PC-9 (cell line): ENCODE measurements around the gene OSMR. TPM values are rescaled to one million over a fixed set of nuclear protein-coding genes. Genes with fewer than 3 reads are reported as not detected.
"Not testable (repeated sequence)": the region's sequence is repeated elsewhere in the genome, so short reads cannot be mapped to it uniquely, and the experiment has no call there.

Source experiments
- BruUV-seq: library from RNA; stranded (reverse); fragments of 400-500 nt; replicated peaks from 2 replicates; lab custom pipeline; 2021; lab: Mats Ljungman, UMichigan
- CTCF ChIA-PET: fragments of 300-600 bp; sonication (Branson Sonifier 250); formaldehyde crosslinking; loops from one replicate; lab custom pipeline; 2022; ENCODE audit warnings: antibody characterized with exemption; lab: Charles Lee
- POLR2A ChIA-PET: fragments of 300-600 bp; sonication (Branson Sonifier 250); formaldehyde crosslinking; loops from one replicate; lab custom pipeline; 2022; ENCODE audit warnings: antibody characterized with exemption; ENCODE audit not compliant: unreplicated experiment; lab: Charles Lee
- DNase-seq, 2 experiments: peaks; one replicate each; pipeline versions ENCODE4 v3.0.0 to v3.0.0-alpha.2; 2015 to 2022; ENCODE audit warnings: mixed read lengths in 1 of 2
- H2AFZ ChIP-seq: fragments of 200-600 bp; sonication (generic); 2 replicates; pipeline ENCODE4 v1.8.1; 2017; ENCODE audit warnings: antibody characterized with exemption
- H3F3A ChIP-seq: fragments of 200-600 bp; sonication (generic); 2 replicates; pipeline ENCODE4 v1.8.1; 2017; ENCODE audit warnings: antibody characterized with exemption, mild to moderate bottlenecking, low read depth; ENCODE audit not compliant: insufficient read depth
- H3K27ac ChIP-seq: fragments of 200-600 bp; sonication (generic); 2 replicates; pipeline ENCODE4 v1.6.1; 2016; ENCODE audit warnings: mixed run types
- H3K27me3 ChIP-seq: fragments of 200-600 bp; sonication (generic); 2 replicates; pipeline ENCODE4 v1.6.1; 2016; ENCODE audit warnings: low read depth, mixed run types; ENCODE audit not compliant: insufficient read depth
- H3K36me3 ChIP-seq: fragments of 200-600 bp; sonication (generic); 2 replicates; pipeline ENCODE4 v1.6.1; 2016; ENCODE audit warnings: low read depth, mixed run types
- H3K4me1 ChIP-seq: fragments of 200-600 bp; sonication (generic); replicated peaks from 2 replicates; pipeline ENCODE4 v1.6.1; 2016; ENCODE audit warnings: mixed run types; ENCODE audit not compliant: insufficient read depth
- H3K4me2 ChIP-seq: fragments of 200-600 bp; sonication (generic); 2 replicates; pipeline ENCODE4 v1.6.1; 2017; ENCODE audit warnings: mixed run types
- H3K4me3 ChIP-seq: fragments of 200-600 bp; sonication (generic); 2 replicates; pipeline ENCODE4 v1.6.1; 2016; ENCODE audit warnings: mixed run types
- H3K79me2 ChIP-seq: fragments of 200-600 bp; sonication (generic); 2 replicates; pipeline ENCODE4 v1.6.1; 2017; ENCODE audit warnings: low read depth, mixed run types
- H3K9me2 ChIP-seq: fragments of 200-600 bp; sonication (generic); 2 replicates; pipeline ENCODE4 v1.8.1; 2017; ENCODE audit warnings: mild to moderate bottlenecking; ENCODE audit not compliant: insufficient read depth
- H3K9me3 ChIP-seq: fragments of 200-600 bp; sonication (generic); 2 replicates; pipeline ENCODE4 v1.8.1; 2016; ENCODE audit warnings: low read depth; ENCODE audit not compliant: insufficient read depth
- H4K20me1 ChIP-seq: fragments of 200-600 bp; sonication (generic); 2 replicates; pipeline ENCODE4 v1.8.1; 2017; ENCODE audit not compliant: insufficient read depth
- EZH2 ChIP-seq: fragments of 200-600 bp; sonication (generic); IDR thresholded peaks from 2 replicates; pipeline ENCODE4 v1.8.0; 2017; ENCODE audit warnings: antibody characterized with exemption, low read depth
- intact Hi-C: fragments of 100-400 bp; cut with micrococcal nuclease; formaldehyde crosslinking; loops from one replicate; pipeline ENCODE4 v1.10.0; 2022; ENCODE audit not compliant: unreplicated experiment
- total RNA-seq: library from RNA; stranded (reverse); gene quantifications from 2 replicates; pipeline ENCODE4 v1.2.3, GENCODE V29; 2021
- TF ChIP-seq, protein P1 (sequence below): fragments of 200-600 bp; sonication (generic); conservative IDR thresholded peaks from 2 replicates; pipeline ENCODE4 v1.6.1; 2017; ENCODE audit warnings: mixed run types, antibody characterized with exemption, mild to moderate bottlenecking, moderate library complexity

Gene OSMR
- total RNA-seq, 1 experiment from 2014 or later: 65.4 TPM

DNA sequence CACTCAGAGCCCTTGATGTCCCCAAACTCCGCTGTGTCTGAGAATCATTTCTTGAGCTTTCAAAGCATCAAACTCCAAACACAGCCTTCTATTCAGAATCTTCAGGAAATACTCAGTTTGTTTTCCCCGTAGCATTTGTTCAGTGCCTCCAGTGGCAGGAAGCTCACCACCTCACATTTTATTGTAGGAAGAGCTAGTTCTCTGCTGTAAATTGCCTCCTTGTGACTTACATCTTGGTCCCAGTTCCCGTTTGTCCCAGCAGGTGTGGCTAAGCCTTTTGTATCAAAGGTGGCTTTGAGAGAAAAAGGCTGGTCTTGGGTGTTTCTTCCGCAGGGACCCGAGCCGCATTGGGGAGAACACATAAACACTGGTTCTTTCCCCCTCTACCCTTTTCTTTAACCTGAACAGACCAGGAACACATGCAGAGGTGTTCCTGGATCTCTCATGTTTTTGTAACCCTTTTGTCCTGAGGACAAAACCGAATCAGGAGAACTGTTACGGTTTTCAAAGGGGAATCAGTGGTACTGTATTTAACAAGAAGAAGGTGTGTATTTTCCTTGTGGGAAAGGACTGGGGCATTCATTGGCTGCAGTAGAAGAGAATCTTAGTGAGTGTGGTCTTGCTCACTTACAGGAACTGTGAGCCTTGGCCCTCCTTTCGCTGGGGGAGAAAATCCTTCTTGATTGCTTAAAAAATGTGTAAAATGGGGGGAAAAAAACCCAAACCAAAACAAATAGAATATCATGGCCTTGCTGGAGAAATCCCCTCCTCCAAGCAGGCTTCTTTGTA, 1.9 kb downstream of the OSMR start:
- H3K4me2 ChIP-seq: peak overlapping the region; percentile 92
- no peaks in the 10 kb centered on the region for H3K27me3 ChIP-seq
- peak overlapping the region; percentile 79 for H3K4me3 ChIP-seq
- no peaks in the 10 kb centered on the region for H4K20me1 ChIP-seq
- no peak for TF ChIP-seq EZH2
- TF ChIP-seq, protein P1, sequence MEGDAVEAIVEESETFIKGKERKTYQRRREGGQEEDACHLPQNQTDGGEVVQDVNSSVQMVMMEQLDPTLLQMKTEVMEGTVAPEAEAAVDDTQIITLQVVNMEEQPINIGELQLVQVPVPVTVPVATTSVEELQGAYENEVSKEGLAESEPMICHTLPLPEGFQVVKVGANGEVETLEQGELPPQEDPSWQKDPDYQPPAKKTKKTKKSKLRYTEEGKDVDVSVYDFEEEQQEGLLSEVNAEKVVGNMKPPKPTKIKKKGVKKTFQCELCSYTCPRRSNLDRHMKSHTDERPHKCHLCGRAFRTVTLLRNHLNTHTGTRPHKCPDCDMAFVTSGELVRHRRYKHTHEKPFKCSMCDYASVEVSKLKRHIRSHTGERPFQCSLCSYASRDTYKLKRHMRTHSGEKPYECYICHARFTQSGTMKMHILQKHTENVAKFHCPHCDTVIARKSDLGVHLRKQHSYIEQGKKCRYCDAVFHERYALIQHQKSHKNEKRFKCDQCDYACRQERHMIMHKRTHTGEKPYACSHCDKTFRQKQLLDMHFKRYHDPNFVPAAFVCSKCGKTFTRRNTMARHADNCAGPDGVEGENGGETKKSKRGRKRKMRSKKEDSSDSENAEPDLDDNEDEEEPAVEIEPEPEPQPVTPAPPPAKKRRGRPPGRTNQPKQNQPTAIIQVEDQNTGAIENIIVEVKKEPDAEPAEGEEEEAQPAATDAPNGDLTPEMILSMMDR: no peak
- peaks cover 48% of the 10 kb centered on the region for H3K4me1 ChIP-seq
- H3K27ac ChIP-seq: peak overlapping the region; percentile 95
- no TSS peak for BruUV-seq
- ChIA-PET POLR2A (interaction anchor here (0.5 to 0.7 kb wide), 3 partner anchors 12 to 156 kb away, joined by 3 to 6 read pairs (median 3); no protein-coding TSS in a partner anchor), CTCF (interaction anchor here (0.5 to 1.7 kb wide), 4 partner anchors 9 to 38 kb away, joined by 3 to 9 read pairs (median 5); no protein-coding TSS in a partner anchor)
- peaks cover 88% of the 10 kb centered on the region for H3K79me2 ChIP-seq
- H3K36me3 ChIP-seq: peaks cover 35% of the 10 kb centered on the region
- H2AFZ ChIP-seq: no peak overlapping the region
- intact Hi-C loops: loop anchor here (5.0 to 10.0 kb wide), 5 partner anchors 230 to 1537 kb away; no protein-coding TSS in a partner anchor
- H3F3A ChIP-seq: peaks cover 4% of the 10 kb centered on the region; the same call in 1 of the 2 replicates
- no peak for DNase-seq
- no peaks in the 10 kb centered on the region for H3K9me2 ChIP-seq
- peaks cover 15% of the 10 kb centered on the region for H3K9me3 ChIP-seq

DNA sequence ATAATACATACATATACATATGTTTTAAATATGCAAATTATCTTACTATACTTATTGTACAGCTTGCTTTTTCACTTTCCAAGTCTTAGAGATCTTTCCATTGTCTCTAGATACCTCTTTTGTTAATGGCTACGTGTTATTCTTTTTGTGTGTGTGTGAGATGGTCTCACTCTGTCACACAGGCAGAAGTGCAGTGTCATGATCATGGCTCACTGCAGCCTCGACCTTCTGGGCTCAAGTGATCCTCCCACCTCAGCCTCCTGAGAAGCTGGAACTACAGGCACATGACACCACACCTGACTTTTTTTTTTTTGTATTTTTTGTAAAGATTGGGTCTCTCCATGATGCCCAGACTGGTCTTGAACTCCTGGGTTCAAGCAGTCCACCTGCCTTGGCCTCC, 2.8 kb downstream of the OSMR start:
- H4K20me1 ChIP-seq: no peaks in the 10 kb centered on the region
- no peak overlapping the region for H2AFZ ChIP-seq
- H3K27me3 ChIP-seq: no peaks in the 10 kb centered on the region
- TF ChIP-seq, protein P1: no peak
- TF ChIP-seq EZH2: no peak
- H3K79me2 ChIP-seq: peaks cover 93% of the 10 kb centered on the region
- H3K9me2 ChIP-seq: no peaks in the 10 kb centered on the region
- H3K9me3 ChIP-seq: peaks cover 15% of the 10 kb centered on the region
- H3K4me1 ChIP-seq: peaks cover 54% of the 10 kb centered on the region
- peaks cover 13% of the 10 kb centered on the region; the same call in 1 of the 2 replicates for H3F3A ChIP-seq
- intact Hi-C loops: loop anchor here (5.0 to 10.0 kb wide), 5 partner anchors 229 to 1536 kb away; no protein-coding TSS in a partner anchor
- peak overlapping the region; percentile 79; the same call in 1 of the 2 replicates for H3K4me3 ChIP-seq
- peak overlapping the region; percentile 92 for H3K4me2 ChIP-seq
- CTCF ChIA-PET: interaction anchor here (0.8 kb wide), 1 partner anchor 23 kb away, joined by 3 read pairs; no protein-coding TSS in a partner anchor
- no peak overlapping the region for H3K27ac ChIP-seq
- peaks cover 39% of the 10 kb centered on the region for H3K36me3 ChIP-seq
- no peak for DNase-seq
- no TSS peak for BruUV-seq
- POLR2A ChIA-PET: no interaction called here

DNA sequence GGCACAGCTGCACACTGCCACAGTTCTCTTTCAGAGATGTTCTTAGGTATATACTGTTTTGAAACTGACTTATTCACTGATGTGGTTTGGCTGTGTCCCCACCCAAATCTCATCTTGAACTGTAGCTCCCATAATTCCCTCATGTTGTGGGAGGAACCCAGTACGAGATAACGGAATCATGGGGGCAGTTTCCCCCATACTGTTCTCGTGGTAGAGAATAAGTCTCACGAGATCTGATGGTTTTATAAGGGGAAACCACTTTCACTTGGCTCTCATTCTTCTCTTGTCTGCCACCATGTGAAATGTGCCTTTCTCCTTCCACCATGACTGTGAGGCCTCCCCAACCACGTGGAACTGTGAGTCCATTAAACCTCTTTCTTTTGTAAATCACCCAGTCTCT, 5.8 kb downstream of the OSMR start:
- CTCF ChIA-PET: not testable (repeated sequence)

More for the DNA sequence above, 5.8 kb downstream of the OSMR start:
- BruUV-seq, H2AFZ ChIP-seq, DNase-seq, H3K27me3 ChIP-seq, H3K4me2 ChIP-seq, H3K9me2 ChIP-seq, H3K27ac ChIP-seq, H4K20me1 ChIP-seq, intact Hi-C loops, H3K4me3 ChIP-seq: not testable (repeated sequence)
- Histone ChIP-seq H3F3A (peaks cover 24% of the 10 kb centered on the region), H3K4me1 (peaks cover 61% of the 10 kb centered on the region), H3K79me2 (peaks cover 91% of the 10 kb centered on the region), H3K9me3 (peaks cover 15% of the 10 kb centered on the region), H3K36me3 (peaks cover 39% of the 10 kb centered on the region)
- POLR2A ChIA-PET: interaction anchor here (0.6 kb wide), 1 partner anchor 432 kb away, joined by 6 read pairs; no protein-coding TSS in a partner anchor
